ENCODE results near the gene RASL10A. TPM values are rescaled to one million over a fixed set of nuclear protein-coding genes. Genes with fewer than 3 reads are reported as not detected.

Gene RASL10A
- total RNA-seq, 2 experiments from 2014 or later: 2.7 to 23.7 TPM

- Histone ChIP-seq H3K9me2 (ENCODE audit: insufficient read depth, low read length) (no peaks in the 10 kb centered on the region), H3K79me2 (ENCODE audit: insufficient read depth, low read depth, low read length) (no peaks in the 10 kb centered on the region), H3K9me3 (ENCODE audit: low read length) (no peaks in the 10 kb centered on the region), H3K4me1 (ENCODE audit: insufficient read depth, low read length, poor library complexity, severe bottlenecking) (peaks cover 26% of the 10 kb centered on the region), H4K20me1 (ENCODE audit: insufficient read depth, low read length) (no peaks in the 10 kb centered on the region), H3K4me3 (ENCODE audit: low read depth, low read length, poor library complexity, severe bottlenecking) (no peak overlapping the region), H3K27ac (ENCODE audit: low read depth, low read length, poor library complexity, severe bottlenecking) (no peak overlapping the region), H2AFZ (ENCODE audit: low read length) (no peak overlapping the region), H3K4me2 (ENCODE audit: low read length) (no peak overlapping the region), H3K36me3 (ENCODE audit: insufficient read depth, low read length) (peaks cover 100% of the 10 kb centered on the region)
- no peak for DNase-seq (ENCODE audit: low spot score)
- intact Hi-C loops (cut with micrococcal nuclease; ENCODE audit: unreplicated experiment): no loop called here
- BruUV-seq (replicated peaks): no TSS peak
- TF ChIP-seq CTCF (conservative IDR thresholded peaks at IDR 0.05; ENCODE audit: low read length) (no peak), EZH2phosphoT487 (IDR thresholded peaks at IDR 0.05; ENCODE audit: borderline replicate concordance, low read depth, low read length) (no peak)
- POLR2A ChIA-PET: interaction anchor here (1.2 kb wide), 1 partner anchor 10 kb away, joined by 5 read pairs; no protein-coding TSS in a partner anchor
- CTCF ChIA-PET (ENCODE audit: unreplicated experiment): no interaction called here
Measured at GRCh38 chr22:29343313-29343805, 27.9 kb upstream of the RASL10A start.

- Histone ChIP-seq H3K27ac (ENCODE audit: low read depth, low read length, poor library complexity, severe bottlenecking) (no peak overlapping the region), H3K4me2 (ENCODE audit: low read length) (no peak overlapping the region), H3K9me2 (ENCODE audit: insufficient read depth, low read length) (no peaks in the 10 kb centered on the region), H4K20me1 (ENCODE audit: insufficient read depth, low read length) (no peaks in the 10 kb centered on the region), H3K4me3 (ENCODE audit: low read depth, low read length, poor library complexity, severe bottlenecking) (no peak overlapping the region), H3K79me2 (ENCODE audit: insufficient read depth, low read depth, low read length) (no peaks in the 10 kb centered on the region), H3K9me3 (ENCODE audit: low read length) (no peaks in the 10 kb centered on the region), H3K36me3 (ENCODE audit: insufficient read depth, low read length) (peaks cover 100% of the 10 kb centered on the region), H3K4me1 (ENCODE audit: insufficient read depth, low read length, poor library complexity, severe bottlenecking) (peaks cover 20% of the 10 kb centered on the region), H2AFZ (ENCODE audit: low read length) (no peak overlapping the region)
- CTCF ChIA-PET (ENCODE audit: unreplicated experiment): no interaction called here
- TF ChIP-seq CTCF (conservative IDR thresholded peaks at IDR 0.05; ENCODE audit: low read length) (no peak), EZH2phosphoT487 (IDR thresholded peaks at IDR 0.05; ENCODE audit: borderline replicate concordance, low read depth, low read length) (no peak)
- DNase-seq (ENCODE audit: low spot score): no peak
- intact Hi-C loops (cut with micrococcal nuclease; ENCODE audit: unreplicated experiment): no loop called here
- no TSS peak for BruUV-seq (replicated peaks)
- POLR2A ChIA-PET: no interaction called here
Measured at GRCh38 chr22:29342577-29343312, 27.2 kb upstream of the RASL10A start.

GRCh38 chr22:29342177-29342576 lies 26.7 kb upstream of the RASL10A start:
- Histone ChIP-seq H3K4me1 (ENCODE audit: insufficient read depth, low read length, poor library complexity, severe bottlenecking) (peaks cover 14% of the 10 kb centered on the region), H2AFZ (ENCODE audit: low read length) (no peak overlapping the region), H3K4me2 (ENCODE audit: low read length) (no peak overlapping the region), H3K79me2 (ENCODE audit: insufficient read depth, low read depth, low read length) (no peaks in the 10 kb centered on the region), H3K9me2 (ENCODE audit: insufficient read depth, low read length) (no peaks in the 10 kb centered on the region), H3K27ac (ENCODE audit: low read depth, low read length, poor library complexity, severe bottlenecking) (no peak overlapping the region), H3K36me3 (ENCODE audit: insufficient read depth, low read length) (peaks cover 100% of the 10 kb centered on the region), H4K20me1 (ENCODE audit: insufficient read depth, low read length) (no peaks in the 10 kb centered on the region), H3K9me3 (ENCODE audit: low read length) (no peaks in the 10 kb centered on the region), H3K4me3 (ENCODE audit: low read depth, low read length, poor library complexity, severe bottlenecking) (no peak overlapping the region)
- intact Hi-C loops (cut with micrococcal nuclease; ENCODE audit: unreplicated experiment): no loop called here
- ChIA-PET POLR2A (no interaction called here), CTCF (ENCODE audit: unreplicated experiment) (no interaction called here)
- no TSS peak for BruUV-seq (replicated peaks)
- TF ChIP-seq EZH2phosphoT487 (IDR thresholded peaks at IDR 0.05; ENCODE audit: borderline replicate concordance, low read depth, low read length) (no peak), CTCF (conservative IDR thresholded peaks at IDR 0.05; ENCODE audit: low read length) (no peak)
- DNase-seq (ENCODE audit: low spot score): no peak
